PC-9 (cell line): ENCODE results near the gene CASP8AP2.

Source experiments
- EZH2 ChIP-seq: fragments of 200-600 bp; sonication (generic); IDR thresholded peaks from 2 replicates; pipeline ENCODE4 v1.8.0; 2017; ENCODE audit warnings: antibody characterized with exemption, low read depth
- TF ChIP-seq, protein P1 (sequence below): fragments of 200-600 bp; sonication (generic); conservative IDR thresholded peaks from 2 replicates; pipeline ENCODE4 v1.6.1; 2017; ENCODE audit warnings: mixed run types, antibody characterized with exemption, mild to moderate bottlenecking, moderate library complexity

- TF ChIP-seq, protein P1, sequence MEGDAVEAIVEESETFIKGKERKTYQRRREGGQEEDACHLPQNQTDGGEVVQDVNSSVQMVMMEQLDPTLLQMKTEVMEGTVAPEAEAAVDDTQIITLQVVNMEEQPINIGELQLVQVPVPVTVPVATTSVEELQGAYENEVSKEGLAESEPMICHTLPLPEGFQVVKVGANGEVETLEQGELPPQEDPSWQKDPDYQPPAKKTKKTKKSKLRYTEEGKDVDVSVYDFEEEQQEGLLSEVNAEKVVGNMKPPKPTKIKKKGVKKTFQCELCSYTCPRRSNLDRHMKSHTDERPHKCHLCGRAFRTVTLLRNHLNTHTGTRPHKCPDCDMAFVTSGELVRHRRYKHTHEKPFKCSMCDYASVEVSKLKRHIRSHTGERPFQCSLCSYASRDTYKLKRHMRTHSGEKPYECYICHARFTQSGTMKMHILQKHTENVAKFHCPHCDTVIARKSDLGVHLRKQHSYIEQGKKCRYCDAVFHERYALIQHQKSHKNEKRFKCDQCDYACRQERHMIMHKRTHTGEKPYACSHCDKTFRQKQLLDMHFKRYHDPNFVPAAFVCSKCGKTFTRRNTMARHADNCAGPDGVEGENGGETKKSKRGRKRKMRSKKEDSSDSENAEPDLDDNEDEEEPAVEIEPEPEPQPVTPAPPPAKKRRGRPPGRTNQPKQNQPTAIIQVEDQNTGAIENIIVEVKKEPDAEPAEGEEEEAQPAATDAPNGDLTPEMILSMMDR: no peak
- TF ChIP-seq EZH2: no peak
Observed at GRCh38 chr6:89862273-89862672, 32.6 kb downstream of the CASP8AP2 start.
